Stimulated activated CD4-positive, alpha-beta T cell treated with anti-CD3 and anti-CD28 coated beads, TNF-alpha, amount 100 ng/mL, for 1 hour (primary cell): ENCODE measurements around the gene PDF.

ENCODE experiments used
- DNase-seq, 3 donors: peaks; one replicate each; pipeline ENCODE4 v3.0.0-alpha.2; 2020; ENCODE audit warnings: low read depth in 3 of 3, low spot score in 1 of 3

PDF gene

DNA sequence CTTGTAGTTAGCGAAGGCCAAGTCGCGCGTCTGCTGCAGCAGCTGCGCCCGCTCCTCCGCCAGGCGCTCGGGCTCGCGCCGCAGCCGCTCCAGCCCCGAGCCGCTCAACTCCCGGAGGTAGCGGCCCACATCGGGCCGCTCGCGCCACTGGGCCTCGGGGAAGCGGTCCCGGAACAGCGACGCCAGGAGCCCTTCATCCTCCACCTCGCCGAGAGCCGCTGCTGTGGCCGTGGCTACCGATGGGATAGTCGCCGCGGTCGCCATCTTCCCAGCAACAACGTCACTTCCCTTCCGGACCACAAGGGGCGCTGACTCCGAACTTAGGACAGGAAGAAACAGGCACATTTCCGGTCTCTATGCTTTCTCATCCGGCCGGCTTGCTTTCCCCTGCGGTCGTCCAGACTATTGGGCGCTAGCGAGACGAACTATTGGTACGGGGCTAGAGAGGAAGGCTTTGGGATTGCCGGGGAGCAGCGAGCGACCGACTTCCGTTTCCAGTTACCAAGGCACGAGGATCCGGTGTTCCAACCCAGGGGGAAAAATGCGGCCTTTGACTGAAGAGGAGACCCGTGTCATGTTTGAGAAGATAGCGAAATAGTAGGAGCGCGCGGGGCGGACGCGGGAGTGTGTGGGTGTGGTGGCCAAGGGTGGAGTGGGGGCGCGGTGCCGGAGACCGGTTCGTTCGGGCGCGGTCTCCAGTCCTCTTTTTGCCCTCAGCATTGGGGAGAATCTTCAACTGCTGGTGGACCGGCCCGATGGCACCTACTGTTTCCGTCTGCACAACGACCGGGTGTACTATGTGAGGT, 9.1 kb upstream of the PDF start, which contains the start of the genes COG8 and NIP7:
TSS of gene COG8 (minus strand) at position 276 of the 806 bp plus-strand sequence. CDS start at position 264, 12 bp downstream.
TSS of gene NIP7 (plus strand) at position 484 of the 806 bp plus-strand sequence. CDS start at position 542, 58 bp downstream.
- DNase-seq = peak; percentile 76 to 85 (median 79)

DNA sequence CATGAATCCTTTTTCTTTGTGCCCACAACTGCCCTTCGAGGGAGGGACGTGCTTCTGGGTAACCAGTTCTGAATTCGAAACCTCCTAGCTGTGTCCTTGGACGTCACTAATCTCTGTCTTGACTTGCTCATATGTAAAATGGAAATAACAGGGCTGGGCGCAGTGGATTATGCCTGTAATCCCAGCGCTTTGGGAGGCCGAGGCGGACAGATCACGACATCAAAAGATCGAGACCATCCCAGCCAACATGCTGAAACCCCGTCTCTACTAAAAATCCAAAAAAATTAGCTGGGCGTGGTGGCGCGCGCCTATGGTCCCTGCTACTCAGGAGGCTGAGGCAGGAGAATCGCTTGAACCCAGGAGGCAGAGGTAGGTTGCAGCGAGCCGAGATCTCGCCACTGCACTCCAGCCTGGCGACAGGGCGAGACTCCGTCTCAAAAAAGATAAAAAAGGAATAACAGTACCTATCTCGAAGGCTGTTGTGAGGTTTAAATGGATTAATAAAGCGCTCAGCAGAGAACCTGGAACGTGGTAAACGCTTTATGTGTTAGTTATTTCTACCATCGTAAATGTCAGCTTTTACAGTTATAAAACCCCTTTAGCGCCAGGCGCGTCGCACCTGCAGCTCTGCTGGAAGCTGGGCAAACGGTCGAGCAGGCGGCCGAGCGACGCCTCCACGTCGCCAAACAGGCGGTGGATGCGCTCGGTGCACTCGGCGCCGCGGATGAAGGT, 8.3 kb upstream of the PDF start:
- DNase-seq = no peak

DNA sequence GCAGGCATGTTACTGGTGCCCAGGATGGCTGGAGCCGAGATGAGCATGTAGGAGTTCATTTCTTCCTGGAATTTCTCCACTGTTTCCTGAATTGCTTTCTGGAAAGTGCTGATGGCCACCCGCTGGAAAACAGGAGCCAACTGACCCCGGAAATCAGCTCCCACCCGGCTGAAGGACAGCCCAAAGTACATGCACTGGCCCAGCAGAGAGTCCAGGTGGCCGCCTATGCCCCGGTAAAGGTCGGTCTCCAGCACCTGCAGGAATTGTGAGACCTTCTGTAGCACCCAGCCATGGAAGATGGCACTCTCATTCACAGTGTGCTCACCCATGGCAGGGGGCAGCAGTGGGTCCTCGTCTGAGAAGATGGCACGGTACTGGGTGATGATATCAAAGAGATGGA, 4.3 kb upstream of the PDF start:
- DNase-seq = no peak

DNA sequence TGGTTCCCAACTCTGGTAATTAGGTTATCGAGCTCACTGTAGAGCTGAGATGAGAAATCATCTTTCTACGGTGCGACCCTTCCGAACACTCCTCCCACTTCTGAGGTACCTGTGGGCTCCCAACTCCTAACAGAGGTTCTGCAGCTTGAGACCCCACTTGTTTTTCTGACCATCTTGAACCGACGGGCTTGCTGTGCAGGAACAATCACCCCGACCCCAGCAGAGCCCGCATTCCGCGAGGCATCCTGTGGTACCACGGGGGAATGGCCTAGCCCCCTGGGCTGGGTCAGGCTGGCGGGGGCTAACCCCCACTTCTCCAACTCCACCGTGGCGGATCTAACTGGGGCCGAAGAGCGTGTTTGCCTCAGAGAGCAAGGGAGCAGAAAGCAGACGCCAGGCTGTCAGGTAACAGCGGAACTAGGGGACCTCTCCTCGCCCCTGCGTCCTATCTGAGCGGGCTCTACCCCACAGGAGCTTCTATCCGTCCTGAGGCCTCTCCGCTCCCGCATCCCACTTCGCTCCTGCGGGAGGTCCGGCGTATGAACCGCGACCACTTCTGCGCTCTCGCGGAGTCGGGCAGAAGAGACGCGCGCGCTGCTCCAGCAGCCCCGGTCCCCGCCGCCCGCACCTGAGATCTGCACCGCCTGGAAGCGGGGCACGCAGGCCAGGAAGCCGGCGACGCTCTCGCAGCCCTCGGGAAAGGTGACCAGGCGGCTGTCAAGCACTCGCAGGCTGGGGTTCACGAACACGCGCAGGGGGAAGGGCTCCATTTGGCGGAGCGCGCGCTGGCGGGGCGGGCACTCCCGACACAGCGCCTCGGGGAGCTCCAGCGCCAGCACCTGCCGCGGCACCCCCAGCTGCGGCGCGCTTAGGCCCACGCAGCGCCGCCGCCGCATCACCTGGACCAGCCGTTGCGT, 761 bp downstream of the PDF start:
- peak in 1 of 3 donors; percentile 29 for DNase-seq

DNA sequence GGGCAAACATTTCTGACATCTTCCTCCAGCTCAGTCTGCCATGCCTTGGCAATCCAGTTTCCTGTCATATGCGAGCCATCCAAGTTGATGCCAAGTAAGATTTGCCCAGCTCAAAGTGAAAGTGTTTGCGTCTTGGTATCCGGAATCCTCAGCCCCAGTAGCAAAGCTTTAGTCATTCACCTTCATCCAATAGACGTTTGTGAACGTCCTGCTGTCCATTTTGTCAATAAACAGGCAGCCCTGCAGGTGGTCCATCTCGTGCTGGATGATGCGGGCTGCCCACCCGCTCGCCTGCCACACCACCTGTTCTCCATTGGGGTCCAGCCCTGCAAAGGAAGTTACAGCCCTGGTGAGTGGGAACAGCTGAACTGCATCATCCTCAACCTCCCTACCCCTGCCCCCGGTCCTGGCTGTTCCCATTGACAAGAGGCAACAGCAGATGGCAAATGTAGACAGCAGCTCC, 1.5 kb downstream of the PDF start:
- DNase-seq = no peak

GRCh38 chr16:69327585-69328310, 2.6 kb downstream of the PDF start:
- no peak for DNase-seq

GRCh38 chr16:69326172-69326873, 4.1 kb downstream of the PDF start:
- DNase-seq = no peak

DNA sequence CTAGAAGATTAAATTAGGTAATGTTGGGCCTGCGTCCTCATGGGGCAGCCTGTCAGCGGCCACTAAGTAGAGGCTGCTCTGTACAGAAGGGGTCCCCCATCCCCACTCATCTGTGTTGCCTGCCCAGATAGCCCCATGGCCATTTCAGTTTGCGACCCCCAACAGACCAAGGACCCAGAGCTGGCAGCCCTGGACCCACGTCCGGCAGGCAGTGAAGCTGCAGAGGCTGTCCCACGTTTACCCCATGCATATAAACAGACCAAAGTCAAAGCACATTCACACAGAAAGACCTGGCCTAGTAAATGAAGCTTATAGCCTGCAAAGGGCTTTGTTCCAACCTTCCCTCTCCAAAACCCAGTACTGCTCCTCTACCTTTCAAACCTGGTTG, 4.6 kb downstream of the PDF start:
- no peak for DNase-seq

DNA sequence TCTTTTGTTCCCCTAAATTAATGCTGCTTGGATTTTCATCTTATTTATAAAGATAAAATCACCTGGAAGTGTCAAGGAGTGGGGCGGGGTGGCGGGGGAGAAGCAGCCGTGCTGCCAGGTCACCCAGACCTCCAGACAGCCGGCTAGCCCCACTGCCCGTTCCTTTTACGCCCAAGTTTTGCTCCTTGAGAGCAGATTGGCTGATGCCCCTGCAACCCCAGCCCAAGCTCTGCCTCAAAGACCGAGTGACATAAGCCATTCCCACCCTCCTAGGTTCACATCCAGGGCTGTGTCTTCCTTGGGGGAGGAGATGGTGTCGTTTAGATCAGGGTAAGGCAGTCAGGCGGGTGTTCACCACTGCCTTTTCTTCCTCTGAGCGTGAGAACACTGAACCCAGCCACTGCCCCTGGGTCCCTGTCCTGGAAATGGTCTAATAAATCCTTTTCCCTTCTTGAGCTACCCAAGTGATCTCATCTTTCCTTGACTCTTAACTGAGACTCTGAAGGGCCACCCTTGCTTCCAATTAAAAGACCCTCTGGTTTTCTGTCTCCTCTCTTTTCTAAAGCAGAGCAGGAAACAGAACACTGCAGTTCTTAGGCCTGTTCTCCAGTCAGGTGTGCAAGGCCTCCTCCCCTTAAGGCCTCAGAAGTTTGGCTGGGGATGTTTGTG, 5.7 kb downstream of the PDF start:
- DNase-seq = no peak

DNA sequence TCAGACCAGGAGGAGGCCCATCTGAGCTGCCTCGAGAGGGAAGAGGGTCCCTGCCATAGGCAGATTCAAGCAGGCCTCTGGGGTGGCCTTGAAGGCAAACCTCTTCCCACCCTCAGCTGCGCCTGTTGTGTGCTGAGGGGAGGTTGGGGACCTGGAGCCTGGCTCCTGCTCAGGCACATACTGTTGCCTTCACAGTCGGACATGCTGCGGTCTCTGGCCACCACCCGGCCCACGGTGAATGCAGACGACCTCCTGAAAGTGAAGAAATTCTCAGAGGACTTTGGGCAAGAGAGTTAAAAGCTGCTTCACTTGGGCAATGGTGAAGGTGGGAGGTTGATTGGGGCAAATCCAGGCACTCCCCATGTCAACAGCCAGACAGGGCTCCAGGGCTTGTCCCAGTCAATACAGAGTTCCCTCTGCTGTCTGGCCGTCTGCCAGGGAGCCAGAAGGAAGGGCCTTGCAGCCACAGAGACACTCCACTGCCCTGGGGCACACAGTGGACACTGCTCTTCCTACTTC, 6.3 kb downstream of the PDF start:
- DNase-seq = no peak

DNA sequence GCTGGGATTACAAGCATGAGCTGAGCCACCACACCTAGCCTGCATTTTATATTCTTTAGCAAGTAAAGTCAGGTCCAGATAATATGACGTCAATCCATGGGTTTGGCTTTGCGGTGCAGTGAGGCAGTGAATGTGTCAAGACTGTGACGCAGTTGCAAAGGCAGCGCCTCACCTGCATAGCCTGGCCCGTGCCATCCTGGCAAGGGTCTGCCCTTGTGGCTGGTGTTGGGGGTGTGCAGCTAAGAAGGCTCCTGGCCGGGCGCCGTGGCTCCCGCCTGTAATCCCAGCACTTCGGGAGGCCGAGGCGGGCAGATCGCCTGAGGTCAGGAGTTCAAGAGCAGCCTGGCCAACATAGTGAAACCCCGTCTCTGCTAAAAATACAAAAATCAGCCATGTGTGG, 7.0 kb downstream of the PDF start:
- no peak for DNase-seq

DNA sequence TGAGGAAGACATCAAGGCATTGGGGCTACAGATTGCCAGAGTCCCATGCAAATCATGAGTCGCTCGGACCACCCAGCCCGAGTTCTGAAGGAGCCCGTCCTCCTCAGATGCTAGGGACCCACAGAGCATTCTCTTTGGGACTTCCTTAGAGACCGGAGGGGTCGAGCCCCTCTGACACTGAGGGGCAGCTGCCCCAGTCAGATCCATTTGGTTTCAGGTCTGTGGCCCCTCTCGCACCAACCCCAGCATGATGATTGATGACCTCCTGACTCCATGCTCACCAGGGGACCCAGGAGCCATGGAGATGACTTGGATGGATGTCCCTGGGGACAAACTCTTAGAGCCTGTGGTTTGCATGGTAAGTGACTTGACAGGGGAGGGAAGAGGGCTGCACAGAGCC, 8.0 kb downstream of the PDF start:
- DNase-seq = no peak

DNA sequence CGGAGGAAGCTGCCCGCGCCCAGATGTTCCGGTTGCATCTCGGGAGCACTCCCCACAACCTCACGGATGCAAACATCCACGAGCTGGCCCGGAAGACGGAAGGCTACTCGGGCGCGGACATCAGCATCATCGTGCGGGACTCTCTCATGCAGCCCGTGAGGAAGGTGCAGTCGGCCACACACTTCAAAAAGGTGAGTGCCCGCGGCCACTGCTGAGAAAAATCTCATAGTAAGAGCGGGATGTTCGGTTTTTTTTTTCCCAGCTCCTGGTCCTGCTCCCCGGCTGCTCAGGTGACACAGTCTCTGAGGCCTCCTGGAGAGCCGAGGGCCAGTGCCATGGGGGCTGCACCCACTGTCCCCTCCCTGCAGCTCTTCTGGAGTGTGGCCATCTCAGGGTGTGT, 9.3 kb downstream of the PDF start:
- DNase-seq = no peak

- no peak for DNase-seq
Observed at GRCh38 chr16:69320740-69321073, 9.7 kb downstream of the PDF start.

- DNase-seq = no peak
Observed at GRCh38 chr16:69319826-69320739, 10.3 kb downstream of the PDF start.

DNA sequence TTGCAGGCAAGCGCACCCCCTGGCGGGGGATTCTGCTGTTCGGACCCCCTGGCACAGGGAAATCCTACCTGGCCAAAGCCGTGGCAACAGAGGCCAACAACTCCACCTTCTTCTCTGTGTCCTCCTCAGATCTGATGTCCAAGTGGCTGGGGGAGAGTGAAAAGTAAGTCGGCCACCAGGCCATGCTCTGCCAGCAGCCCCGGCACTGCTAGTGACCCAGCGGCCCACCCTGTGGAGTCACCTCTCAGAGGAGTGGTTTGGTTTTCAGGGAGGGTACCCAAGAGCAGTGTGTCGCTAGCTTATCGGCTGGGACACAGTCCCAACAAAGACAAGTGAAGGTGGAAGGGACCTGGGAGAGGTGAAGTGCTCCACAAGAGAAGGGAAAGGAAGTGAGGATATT, 11.0 kb downstream of the PDF start:
- no peak for DNase-seq

DNA sequence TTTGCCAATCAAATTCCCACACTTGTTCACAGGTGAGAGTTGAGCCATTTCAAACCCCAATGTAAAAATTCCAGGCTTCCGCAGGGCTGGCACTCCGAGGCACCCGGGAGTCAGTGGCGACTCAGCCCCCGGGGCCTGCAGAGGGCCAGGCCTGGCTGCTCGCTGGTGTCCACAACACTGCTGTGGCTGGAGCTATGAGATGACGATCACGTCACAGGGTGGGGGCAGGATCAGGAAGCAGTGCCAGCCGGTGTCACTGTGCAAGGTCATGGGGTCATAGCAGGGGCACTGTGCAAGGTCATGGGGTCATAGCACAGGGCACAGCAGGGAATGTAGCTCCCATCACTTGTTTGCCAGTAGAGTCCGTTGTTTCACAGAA, 11.5 kb downstream of the PDF start:
- DNase-seq = no peak

- no peak for DNase-seq
Observed at GRCh38 chr16:69318177-69318910, 12.0 kb downstream of the PDF start.
